AG09309 (cell line): ENCODE measurements around the gene PRKG1.
A peak's percentile ranks its signal among the peaks of the same experiment; 100 is the strongest.

Experiments
- DNase-seq: peaks from one replicate; pipeline ENCODE4 v3.0.0-alpha.2; 2010; ENCODE audit warnings: low read depth
- H3K4me3 ChIP-seq: 2 replicates; pipeline ENCODE4 v1.5.1; 2011; ENCODE audit warnings: mild to moderate bottlenecking, low read depth, low read length, moderate library complexity; ENCODE audit not compliant: control insufficient read depth
- CTCF ChIP-seq: IDR thresholded peaks from 2 replicates; pipeline ENCODE4 v1.5.1; 2011; ENCODE audit warnings: mild to moderate bottlenecking, low read depth, low read length, inconsistent platforms; ENCODE audit not compliant: insufficient read depth, control insufficient read depth; ENCODE audit errors: missing control alignments

PRKG1 gene

GRCh38 chr10:51186361-51186760, 112.1 kb downstream of the PRKG1 start:
- H3K4me3 ChIP-seq, result no peak overlapping the region
- TF ChIP-seq CTCF, result no peak
- DNase-seq, result no peak

- no peak overlapping the region for H3K4me3 ChIP-seq
- TF ChIP-seq CTCF, result no peak
- DNase-seq, result no peak
Observed at GRCh38 chr10:51188008-51188407, 113.7 kb downstream of the PRKG1 start.

- H3K4me3 ChIP-seq, result no peak overlapping the region
- TF ChIP-seq CTCF, result no peak
- DNase-seq, result no peak
Observed at GRCh38 chr10:51188866-51189265, 114.6 kb downstream of the PRKG1 start.

- DNase-seq, result no peak
- TF ChIP-seq CTCF, result no peak
Observed at GRCh38 chr10:51196508-51197175, 122.4 kb downstream of the PRKG1 start.

GRCh38 chr10:51198170-51198569, 123.9 kb downstream of the PRKG1 start:
- DNase-seq, result peak; percentile 8
- no peak for TF ChIP-seq CTCF
- no peak overlapping the region for H3K4me3 ChIP-seq

More at GRCh38 chr10:51196508-51197175, 122.4 kb downstream of the PRKG1 start:
- H3K4me3 ChIP-seq, result no peak overlapping the region

- no peak for DNase-seq
- no peak overlapping the region for H3K4me3 ChIP-seq
- TF ChIP-seq CTCF, result no peak
Observed at GRCh38 chr10:51201947-51202346, 127.7 kb downstream of the PRKG1 start.
